Loucy (cell line): Measurements from ENCODE around the gene OR4S2.

Experiments used
- EZH2phosphoT487 ChIP-seq: fragments of 200-600 bp; IDR thresholded peaks from 2 replicates; pipeline ENCODE4 v1.6.1; 2018; ENCODE audit warnings: antibody characterized with exemption, mild to moderate bottlenecking, moderate library complexity, borderline replicate concordance
- TF ChIP-seq, protein P1 (sequence below): fragments of 200-600 bp; sonication (generic); conservative IDR thresholded peaks from 2 replicates; pipeline ENCODE4 v1.5.1; 2014; ENCODE audit warnings: mild to moderate bottlenecking, antibody characterized with exemption, low read length

DNA sequence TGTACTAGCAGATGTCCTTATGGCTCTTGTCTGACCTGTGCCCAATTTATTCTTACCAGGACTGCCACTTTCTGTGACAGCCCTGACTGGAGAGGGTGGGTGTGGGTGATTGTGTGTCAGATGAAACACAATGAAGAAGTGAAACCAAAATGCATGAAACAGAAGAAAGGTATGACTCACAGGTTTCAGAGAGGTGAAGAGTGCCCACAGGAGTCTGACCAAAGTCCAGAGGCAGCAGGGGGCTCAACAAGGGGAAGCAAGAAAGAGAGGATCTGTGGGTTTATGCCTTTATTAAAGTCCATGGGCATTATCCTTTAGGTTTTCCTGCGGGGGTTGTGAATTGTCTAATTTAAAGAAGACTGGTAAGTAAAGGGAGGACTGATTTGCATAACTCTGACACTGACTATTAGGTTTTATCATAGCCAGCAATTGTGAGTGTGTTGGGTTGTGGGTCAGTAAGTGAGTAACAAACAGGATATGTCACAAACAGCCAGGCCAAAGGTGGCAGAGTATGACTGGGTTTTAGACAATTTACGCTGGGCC is 10.0 kb downstream of the OR4S2 start:
- TF ChIP-seq, protein P1, sequence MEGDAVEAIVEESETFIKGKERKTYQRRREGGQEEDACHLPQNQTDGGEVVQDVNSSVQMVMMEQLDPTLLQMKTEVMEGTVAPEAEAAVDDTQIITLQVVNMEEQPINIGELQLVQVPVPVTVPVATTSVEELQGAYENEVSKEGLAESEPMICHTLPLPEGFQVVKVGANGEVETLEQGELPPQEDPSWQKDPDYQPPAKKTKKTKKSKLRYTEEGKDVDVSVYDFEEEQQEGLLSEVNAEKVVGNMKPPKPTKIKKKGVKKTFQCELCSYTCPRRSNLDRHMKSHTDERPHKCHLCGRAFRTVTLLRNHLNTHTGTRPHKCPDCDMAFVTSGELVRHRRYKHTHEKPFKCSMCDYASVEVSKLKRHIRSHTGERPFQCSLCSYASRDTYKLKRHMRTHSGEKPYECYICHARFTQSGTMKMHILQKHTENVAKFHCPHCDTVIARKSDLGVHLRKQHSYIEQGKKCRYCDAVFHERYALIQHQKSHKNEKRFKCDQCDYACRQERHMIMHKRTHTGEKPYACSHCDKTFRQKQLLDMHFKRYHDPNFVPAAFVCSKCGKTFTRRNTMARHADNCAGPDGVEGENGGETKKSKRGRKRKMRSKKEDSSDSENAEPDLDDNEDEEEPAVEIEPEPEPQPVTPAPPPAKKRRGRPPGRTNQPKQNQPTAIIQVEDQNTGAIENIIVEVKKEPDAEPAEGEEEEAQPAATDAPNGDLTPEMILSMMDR: no peak
- no peak for TF ChIP-seq EZH2phosphoT487
